CD14-positive monocyte (primary cell): Measurements from ENCODE around the gene FAM240A. TPM values are rescaled to one million over a fixed set of nuclear protein-coding genes. Genes with fewer than 3 reads are reported as not detected.

Experiments used
- DNase-seq, 3 donors: peaks; one replicate each; pipeline ENCODE4 v3.0.0-alpha.2; 2011 to 2022
- H2AFZ ChIP-seq: 2 replicates; pipeline ENCODE4 v1.6.0; 2012; ENCODE audit warnings: mild to moderate bottlenecking, low read depth, low read length, inconsistent platforms; ENCODE audit not compliant: insufficient read depth, poor library complexity, severe bottlenecking
- H3K27ac ChIP-seq, 2 donors: 1 replicate in 1 of 2; 2 replicates in 1 of 2; pipeline ENCODE4 v1.5.1; 2012 to 2013; ENCODE audit warnings: low read length in 2 of 2, control low read depth in 1 of 2, inconsistent platforms in 1 of 2, low read depth in 1 of 2, mild to moderate bottlenecking in 1 of 2
- H3K27me3 ChIP-seq, 2 donors: one replicate each; pipeline versions ENCODE4 v1.6.0 to v1.6.1; 2011 to 2013; ENCODE audit warnings: low read length in 2 of 2; ENCODE audit not compliant: control insufficient read depth in 2 of 2, insufficient read depth in 2 of 2
- H3K36me3 ChIP-seq, 2 donors: replicated peaks in 1 of 2; 1 replicate in 1 of 2; 2 replicates in 1 of 2; pipeline versions ENCODE4 v1.5.1 to v1.6.1; 2012 to 2013; ENCODE audit warnings: low read length in 2 of 2, control low read depth in 1 of 2, inconsistent platforms in 1 of 2, mild to moderate bottlenecking in 1 of 2; ENCODE audit not compliant: insufficient read depth in 2 of 2, control insufficient read depth in 1 of 2
- H3K4me1 ChIP-seq, 2 donors: 1 replicate in 1 of 2; 2 replicates in 1 of 2; pipeline versions ENCODE4 v1.5.1 to v1.6.1; 2012 to 2013; ENCODE audit warnings: low read length in 2 of 2, control low read depth in 1 of 2, inconsistent platforms in 1 of 2, mild to moderate bottlenecking in 1 of 2, moderate library complexity in 1 of 2; ENCODE audit not compliant: insufficient read depth in 2 of 2, control insufficient read depth in 1 of 2
- H3K4me2 ChIP-seq: replicated peaks from 2 replicates; pipeline ENCODE3; 2012; ENCODE audit warnings: low read length, moderate library complexity, mild to moderate bottlenecking; ENCODE audit not compliant: poor library complexity, severe bottlenecking; ENCODE audit errors: extremely low read depth
- H3K4me3 ChIP-seq, 3 experiments: fragments of 200-600 bp in 1 of 3; sonication (generic) in 1 of 3; replicated peaks in 1 of 3; 1 replicate in 2 of 3; 2 replicates in 1 of 3; pipeline ENCODE4 v1.5.1; 2011 to 2013; ENCODE audit warnings: low read length in 3 of 3, mild to moderate bottlenecking in 3 of 3, control low read depth in 2 of 3, low read depth in 2 of 3, inconsistent platforms in 1 of 3, moderate library complexity in 1 of 3
- H3K79me2 ChIP-seq: 2 replicates; pipeline ENCODE4 v1.6.0; 2012; ENCODE audit warnings: mild to moderate bottlenecking, control low read depth, inconsistent platforms, low read length, moderate library complexity; ENCODE audit not compliant: insufficient read depth
- H3K9ac ChIP-seq: 2 replicates; pipeline ENCODE4 v1.6.0; 2017; ENCODE audit warnings: low read length, mild to moderate bottlenecking; ENCODE audit not compliant: insufficient read depth, poor library complexity, severe bottlenecking
- H3K9me3 ChIP-seq, 2 donors: replicated peaks in 1 of 2; 1 replicate in 1 of 2; 2 replicates in 1 of 2; pipeline versions ENCODE4 v1.5.1 to v1.6.1; 2012 to 2013; ENCODE audit warnings: low read length in 2 of 2, control low read depth in 1 of 2; ENCODE audit not compliant: control insufficient read depth in 1 of 2, insufficient read depth in 1 of 2
- H4K20me1 ChIP-seq: 2 replicates; pipeline ENCODE4 v1.6.0; 2012; ENCODE audit warnings: mild to moderate bottlenecking, low read length, control low read depth, moderate library complexity; ENCODE audit not compliant: insufficient read depth
- H3K27ac Mint-ChIP-seq, 7 donors: one replicate each; pipeline ENCODE4 v1.8.0; 2020; ENCODE audit warnings: mild to moderate bottlenecking in 7 of 7, mixed read lengths in 7 of 7, moderate library complexity in 6 of 7, inconsistent platforms in 2 of 7
- H3K27me3 Mint-ChIP-seq, 3 donors: one replicate each; pipeline ENCODE4 v1.8.0; 2021 to 2022; ENCODE audit warnings: low read depth in 3 of 3, mild to moderate bottlenecking in 3 of 3, mixed read lengths in 3 of 3, moderate library complexity in 3 of 3, inconsistent platforms in 1 of 3
- H3K36me3 Mint-ChIP-seq, 2 donors: one replicate each; pipeline ENCODE4 v1.8.0; 2020; ENCODE audit warnings: mixed read lengths in 2 of 2, inconsistent platforms in 1 of 2, mild to moderate bottlenecking in 1 of 2
- H3K4me1 Mint-ChIP-seq: one replicate; pipeline ENCODE4 v1.8.0; 2020; ENCODE audit warnings: mild to moderate bottlenecking, mixed read lengths
- H3K4me3 Mint-ChIP-seq, 2 donors: one replicate each; pipeline ENCODE4 v1.8.0; 2020; ENCODE audit warnings: mild to moderate bottlenecking in 2 of 2, mixed read lengths in 2 of 2, moderate library complexity in 1 of 2
- H3K9me3 Mint-ChIP-seq, 7 donors: one replicate each; pipeline ENCODE4 v1.8.0; 2020 to 2022; ENCODE audit warnings: mixed read lengths in 7 of 7, mild to moderate bottlenecking in 6 of 7, moderate library complexity in 6 of 7, inconsistent platforms in 2 of 7
- WGBS: methylation state at CpG from one replicate; pipeline ENCODE4 v1.1.5; 2013; ENCODE audit warnings: missing lambda C conversion rate; ENCODE audit not compliant: insufficient coverage; 5-methylcytosine and 5-hydroxymethylcytosine counted together
- intact Hi-C, 2 donors: fragments of 100-400 bp; cut with micrococcal nuclease; formaldehyde crosslinking; loops; one replicate each; pipeline versions ENCODE4 v1.15.0 to v1.15.1; 2023
- polyA plus RNA-seq, 3 donors: library from polyadenylated mRNA; depleted of rRNA in 1 of 3; unstranded in 2 of 3; stranded (reverse) in 1 of 3; fragments of 300-500 nt in 2 of 3; fragments of >200 nt in 1 of 3; fragmentation: Illumina TruSeq in 2 of 3; gene quantifications; 1 replicate in 2 of 3; 2 replicates in 1 of 3; pipeline ENCODE4 v1.2.3, GENCODE V29; 2012 to 2021
- TF ChIP-seq, protein P1 (sequence below): fragments of 200-600 bp; IDR thresholded peaks from one replicate; pipeline ENCODE4 v1.8.0; 2022; ENCODE audit warnings: antibody characterized with exemption, mild to moderate bottlenecking

The FAM240A gene
- polyA plus RNA-seq, 3 donors: not detected

- H3K9ac ChIP-seq: no peak overlapping the region
- intact Hi-C loops: loop anchor here in 1 of 2 donors (5.0 kb wide), 1 partner anchor 132 kb away; no protein-coding TSS in a partner anchor
- H3K36me3 Mint-ChIP-seq: no peaks in the 10 kb centered on the region
- no peak overlapping the region for H2AFZ ChIP-seq
- no peak overlapping the region for H3K4me2 ChIP-seq
- H3K9me3 Mint-ChIP-seq: peaks cover 0 to 6% (median 0%) of the 10 kb centered on the region in 7 donors
- H3K4me3 Mint-ChIP-seq: no peak overlapping the region
- no CpG with 5 or more reads among the region's 2 CpGs for WGBS
- TF ChIP-seq, protein P1, sequence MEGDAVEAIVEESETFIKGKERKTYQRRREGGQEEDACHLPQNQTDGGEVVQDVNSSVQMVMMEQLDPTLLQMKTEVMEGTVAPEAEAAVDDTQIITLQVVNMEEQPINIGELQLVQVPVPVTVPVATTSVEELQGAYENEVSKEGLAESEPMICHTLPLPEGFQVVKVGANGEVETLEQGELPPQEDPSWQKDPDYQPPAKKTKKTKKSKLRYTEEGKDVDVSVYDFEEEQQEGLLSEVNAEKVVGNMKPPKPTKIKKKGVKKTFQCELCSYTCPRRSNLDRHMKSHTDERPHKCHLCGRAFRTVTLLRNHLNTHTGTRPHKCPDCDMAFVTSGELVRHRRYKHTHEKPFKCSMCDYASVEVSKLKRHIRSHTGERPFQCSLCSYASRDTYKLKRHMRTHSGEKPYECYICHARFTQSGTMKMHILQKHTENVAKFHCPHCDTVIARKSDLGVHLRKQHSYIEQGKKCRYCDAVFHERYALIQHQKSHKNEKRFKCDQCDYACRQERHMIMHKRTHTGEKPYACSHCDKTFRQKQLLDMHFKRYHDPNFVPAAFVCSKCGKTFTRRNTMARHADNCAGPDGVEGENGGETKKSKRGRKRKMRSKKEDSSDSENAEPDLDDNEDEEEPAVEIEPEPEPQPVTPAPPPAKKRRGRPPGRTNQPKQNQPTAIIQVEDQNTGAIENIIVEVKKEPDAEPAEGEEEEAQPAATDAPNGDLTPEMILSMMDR: no peak
- H4K20me1 ChIP-seq: no peaks in the 10 kb centered on the region
- no peak for DNase-seq
- H3K4me3 ChIP-seq: no peak overlapping the region
- H3K27me3 ChIP-seq: peaks cover 3% of the 10 kb centered on the region in 2 donors
- no peaks in the 10 kb centered on the region for H3K36me3 ChIP-seq
- no peak overlapping the region for H3K27ac Mint-ChIP-seq
- peaks cover under 1% of the 10 kb centered on the region in 2 donors for H3K4me1 ChIP-seq
- H3K27me3 Mint-ChIP-seq: peaks cover 6 to 27% (median 26%) of the 10 kb centered on the region in 3 donors
- H3K9me3 ChIP-seq: no peaks in the 10 kb centered on the region
- no peak overlapping the region for H3K27ac ChIP-seq
- peaks cover 4% of the 10 kb centered on the region for H3K4me1 Mint-ChIP-seq
- no peaks in the 10 kb centered on the region for H3K79me2 ChIP-seq
These were observed 12.2 kb downstream of the FAM240A start for GRCh38 chr3:46624533-46624932.

DNA sequence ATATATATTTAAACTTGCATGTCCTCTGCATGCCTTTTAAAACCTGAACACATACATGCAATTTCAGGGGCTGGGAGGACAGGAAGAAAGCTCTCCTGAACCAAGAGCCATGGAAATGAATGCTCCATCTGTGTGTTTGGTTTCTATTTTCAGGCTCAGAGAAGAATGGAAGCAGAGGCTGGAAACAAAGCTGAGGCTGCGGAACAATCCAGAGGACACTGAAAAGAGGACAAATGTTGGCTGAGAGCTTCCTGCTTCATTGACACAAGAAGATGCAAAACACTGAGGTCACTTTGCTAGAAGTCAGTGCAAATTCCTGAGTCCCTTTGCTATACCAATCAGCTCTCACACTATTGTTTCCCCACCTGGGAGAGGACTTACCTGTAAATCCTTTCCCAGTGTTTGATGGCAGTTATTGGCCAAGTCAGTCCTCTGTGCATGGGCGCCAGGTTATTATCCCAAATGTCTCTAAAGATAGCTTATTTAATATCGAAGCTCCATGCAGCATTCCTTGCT is 12.7 kb downstream of the FAM240A start:
- Mint-ChIP-seq H3K9me3 (peaks cover 0 to 6% (median 0%) of the 10 kb centered on the region in 7 donors), H3K27ac (no peak overlapping the region), H3K4me1 (peaks cover 8% of the 10 kb centered on the region), H3K27me3 (peaks cover 3 to 27% (median 21%) of the 10 kb centered on the region in 3 donors), H3K4me3 (no peak overlapping the region), H3K36me3 (no peaks in the 10 kb centered on the region)
- Histone ChIP-seq H3K4me2 (no peak overlapping the region), H3K4me1 (peaks cover 6% of the 10 kb centered on the region in 2 donors), H3K4me3 (no peak overlapping the region), H3K9me3 (no peaks in the 10 kb centered on the region), H4K20me1 (no peaks in the 10 kb centered on the region), H3K36me3 (no peaks in the 10 kb centered on the region), H3K27me3 (peaks cover 3% of the 10 kb centered on the region in 2 donors), H2AFZ (no peak overlapping the region), H3K79me2 (no peaks in the 10 kb centered on the region), H3K27ac (no peak overlapping the region), H3K9ac (no peak overlapping the region)
- intact Hi-C loops: loop anchor here in 1 of 2 donors (5.0 kb wide), 1 partner anchor 133 kb away; no protein-coding TSS in a partner anchor
- TF ChIP-seq, protein P1: no peak
- no peak for DNase-seq
- WGBS: 100% methylated on average over 2 of the region's 3 CpGs
